ENCODE data around the gene LRRC75A.
"Not testable (repeated sequence)": the region's sequence is repeated elsewhere in the genome, so short reads cannot be mapped to it uniquely, and the experiment has no call there.

Gene LRRC75A

GRCh38 chr17:16449121-16449570 is 42.8 kb downstream of the LRRC75A start:
- no peak for DNase-seq (ENCODE audit: low spot score)

- no peak for DNase-seq (ENCODE audit: low spot score)
These were observed 43.5 kb downstream of the LRRC75A start for GRCh38 chr17:16448490-16448889.

GRCh38 chr17:16447676-16448075 is 44.3 kb downstream of the LRRC75A start:
- DNase-seq (ENCODE audit: low spot score): no peak

- DNase-seq (ENCODE audit: low spot score): no peak
These were observed 45.5 kb downstream of the LRRC75A start for GRCh38 chr17:16446338-16446983.

GRCh38 chr17:16444258-16444886 is 47.6 kb downstream of the LRRC75A start:
- no peak for DNase-seq (ENCODE audit: low spot score)

GRCh38 chr17:16443511-16444257 is 48.3 kb downstream of the LRRC75A start:
- DNase-seq (ENCODE audit: low spot score): no peak

- no peak for DNase-seq (ENCODE audit: low spot score)
These were observed 49.1 kb downstream of the LRRC75A start for GRCh38 chr17:16442594-16443510.

- no peak for DNase-seq (ENCODE audit: low spot score)
These were observed 49.9 kb downstream of the LRRC75A start for GRCh38 chr17:16442141-16442540.

GRCh38 chr17:16440901-16441629 is 50.9 kb downstream of the LRRC75A start:
- DNase-seq (ENCODE audit: low spot score): no peak

GRCh38 chr17:16440354-16440753 is 51.6 kb downstream of the LRRC75A start:
- DNase-seq (ENCODE audit: low spot score): not testable (repeated sequence)

- no peak for DNase-seq (ENCODE audit: low spot score)
These were observed 52.1 kb downstream of the LRRC75A start for GRCh38 chr17:16439811-16440351.

- no peak for DNase-seq (ENCODE audit: low spot score)
These were observed 52.6 kb downstream of the LRRC75A start for GRCh38 chr17:16439303-16439791.

GRCh38 chr17:16438557-16439302 is 53.3 kb downstream of the LRRC75A start:
- peak; percentile 100 for DNase-seq (ENCODE audit: low spot score)

GRCh38 chr17:16438173-16438556 is 53.8 kb downstream of the LRRC75A start:
- DNase-seq (ENCODE audit: low spot score): no peak

GRCh38 chr17:16437083-16437482 is 54.9 kb downstream of the LRRC75A start:
- no peak for DNase-seq (ENCODE audit: low spot score)

GRCh38 chr17:16435925-16436886 is 55.8 kb downstream of the LRRC75A start:
- no peak for DNase-seq (ENCODE audit: low spot score)

- peak; percentile 71 for DNase-seq (ENCODE audit: low spot score)
These were observed 57.3 kb downstream of the LRRC75A start for GRCh38 chr17:16434662-16435061.

GRCh38 chr17:16433514-16433913 is 58.5 kb downstream of the LRRC75A start:
- no peak for DNase-seq (ENCODE audit: low spot score)

- DNase-seq (ENCODE audit: low spot score): peak; percentile 50
These were observed 60.0 kb downstream of the LRRC75A start for GRCh38 chr17:16432017-16432416.
